ENCODE results near the gene PFN1. TPM values are rescaled to one million over a fixed set of nuclear protein-coding genes. Genes with fewer than 3 reads are reported as not detected.

Gene PFN1
- total and polyA plus RNA-seq, 9 of the 15 experiments (the other 6 are each of a cell fraction or from before 2014, with no cell fraction given) = 60.5 to 1,479 (median 456) TPM

DNA sequence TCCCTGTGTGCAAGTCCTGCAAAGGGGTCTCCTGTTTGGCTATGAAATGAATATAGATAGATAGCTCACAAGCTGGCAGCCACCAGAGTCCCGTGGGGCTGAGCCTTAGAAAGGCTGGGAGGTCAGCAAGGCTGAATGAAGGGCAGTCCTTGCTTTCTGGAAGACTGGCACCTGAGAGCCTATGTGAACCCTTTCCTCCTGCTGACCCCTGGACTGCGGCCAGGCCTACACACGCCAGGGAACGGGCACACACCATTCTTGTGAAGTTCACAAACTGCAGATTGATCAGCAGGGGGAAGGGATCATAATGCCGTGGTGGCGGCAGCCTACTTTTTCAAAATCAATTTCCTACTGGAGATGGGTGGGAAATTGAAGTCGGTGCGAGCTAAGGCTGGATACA lies 50.0 kb downstream of the PFN1 start:
- Histone ChIP-seq H3K9me1 (ENCODE audit: control insufficient read depth, insufficient read depth, low read length) (peaks cover 1% of the 10 kb centered on the region), H3K4me3 (no peak overlapping the region), H2AFZ (ENCODE audit: low read depth, low read length) (no peak overlapping the region), H4K20me1 (replicated peaks; ENCODE audit: control insufficient read depth, insufficient read depth, low read length) (no peaks in the 10 kb centered on the region), H3K79me2 (ENCODE audit: control insufficient read depth, insufficient read depth, low read length) (no peaks in the 10 kb centered on the region), H3K4me2 (ENCODE audit: insufficient read depth, low read length) (no peak overlapping the region), H3K27me3 (ENCODE audit: control insufficient read depth in 2 of 2, insufficient read depth in 2 of 2, low read length in 2 of 2) (no peaks in the 10 kb centered on the region), H3K27ac (ENCODE audit: extremely low read depth, low read depth, low read length) (no peak overlapping the region), H3K9ac (ENCODE audit: insufficient read depth in 1 of 2, low read depth in 2 of 2, low read length in 2 of 2) (no peak overlapping the region), H3K36me3 (ENCODE audit: control insufficient read depth, insufficient read depth, low read length) (peaks cover 33% of the 10 kb centered on the region; the same call in 2 of the 3 replicates), H3K4me1 (replicated peaks in 1 of 2; ENCODE audit: control insufficient read depth in 2 of 2, insufficient read depth in 2 of 2, low read length in 2 of 2) (peaks cover 12 to 33% of the 10 kb centered on the region in 2 experiments), H3K9me3 (replicated peaks; ENCODE audit: control insufficient read depth, insufficient read depth, low read depth, low read length) (no peaks in the 10 kb centered on the region)
- intact Hi-C loops (cut with micrococcal nuclease) (no loop called here), in situ Hi-C loops (cut with MboI) (no loop called here)
- ATAC-seq (no peak), DNase-seq (ENCODE audit: extremely low read depth in 1 of 4, low spot score in 3 of 4) (no peak), FAIRE-seq (no peak)
- BruUV-seq (replicated peaks) = no TSS peak
- TF ChIP-seq MIER1 (IDR thresholded peaks at IDR 0.05; ENCODE audit: low read depth) = no peak
- ChIA-PET POLR2A (no interaction called here), CTCF (ENCODE audit: low intra/inter-chr PET ratio) (no interaction called here)
- 93% methylated on average over 6 of the region's 8 CpGs for WGBS (ENCODE audit: insufficient coverage, low coverage, missing lambda C conversion rate)

DNA sequence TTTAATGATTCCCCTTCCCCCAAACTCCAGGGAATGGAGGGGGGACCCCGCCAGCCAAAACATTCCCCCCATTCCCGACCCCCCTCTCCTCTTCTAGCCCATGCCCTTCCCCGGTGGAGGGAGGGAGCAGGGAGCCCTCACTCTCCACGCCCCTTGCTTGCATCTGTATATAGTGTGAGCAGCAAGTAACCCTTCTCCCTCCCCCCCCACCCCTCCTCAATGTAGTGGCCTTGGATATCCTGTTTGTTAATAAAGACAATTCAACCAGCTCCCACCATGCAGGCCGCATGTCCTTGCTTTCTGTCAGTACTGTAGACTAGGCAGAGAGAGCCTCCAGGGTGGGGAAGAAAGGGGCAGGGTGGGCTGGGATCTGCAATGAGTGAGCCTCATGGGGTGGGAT lies 50.5 kb downstream of the PFN1 start:
- Histone ChIP-seq H3K4me1 (replicated peaks in 1 of 2; ENCODE audit: control insufficient read depth in 2 of 2, insufficient read depth in 2 of 2, low read length in 2 of 2) (peaks cover 7 to 28% of the 10 kb centered on the region in 2 experiments; a peak in 4 of 5 replicates), H3K9ac (ENCODE audit: insufficient read depth in 1 of 2, low read depth in 2 of 2, low read length in 2 of 2) (no peak overlapping the region), H3K4me2 (ENCODE audit: insufficient read depth, low read length) (no peak overlapping the region), H3K9me3 (replicated peaks; ENCODE audit: control insufficient read depth, insufficient read depth, low read depth, low read length) (no peaks in the 10 kb centered on the region), H3K27me3 (ENCODE audit: control insufficient read depth in 2 of 2, insufficient read depth in 2 of 2, low read length in 2 of 2) (no peaks in the 10 kb centered on the region), H2AFZ (ENCODE audit: low read depth, low read length) (no peak overlapping the region), H3K27ac (ENCODE audit: extremely low read depth, low read depth, low read length) (no peak overlapping the region), H3K4me3 (no peak overlapping the region), H3K36me3 (ENCODE audit: control insufficient read depth, insufficient read depth, low read length) (peaks cover 39% of the 10 kb centered on the region; the same call in 2 of the 3 replicates), H3K9me1 (ENCODE audit: control insufficient read depth, insufficient read depth, low read length) (no peaks in the 10 kb centered on the region), H4K20me1 (replicated peaks; ENCODE audit: control insufficient read depth, insufficient read depth, low read length) (no peaks in the 10 kb centered on the region), H3K79me2 (ENCODE audit: control insufficient read depth, insufficient read depth, low read length) (no peaks in the 10 kb centered on the region)
- ATAC-seq (no peak), DNase-seq (ENCODE audit: extremely low read depth in 1 of 4, low spot score in 3 of 4) (no peak), FAIRE-seq (no peak)
- ChIA-PET POLR2A (no interaction called here), CTCF (ENCODE audit: low intra/inter-chr PET ratio) (no interaction called here)
- no TSS peak for BruUV-seq (replicated peaks)
- 68% methylated on average over 3 of the region's 5 CpGs for WGBS (ENCODE audit: insufficient coverage, low coverage, missing lambda C conversion rate)
- intact Hi-C loops (cut with micrococcal nuclease) (no loop called here), in situ Hi-C loops (cut with MboI) (no loop called here)
- TF ChIP-seq NFIC (IDR thresholded peaks at IDR 0.05) (no peak), SRSF3 (IDR thresholded peaks at IDR 0.05; ENCODE audit: insufficient read depth, low read length) (no peak), GATAD2A (IDR thresholded peaks at IDR 0.05) (no peak), DNMT1 (IDR thresholded peaks at IDR 0.05) (no peak), ZNF263 (CRISPR knock-in tag; IDR thresholded peaks at IDR 0.05; ENCODE audit: borderline replicate concordance) (no peak), ZNF146 (CRISPR knock-in tag; IDR thresholded peaks at IDR 0.05; ENCODE audit: unreplicated experiment) (no peak), ZNF76 (CRISPR knock-in tag; IDR thresholded peaks at IDR 0.05; ENCODE audit: borderline replicate concordance) (no peak), CCAR2 (IDR thresholded peaks at IDR 0.05; ENCODE audit: low read depth, low read length) (no peak), PCBP2 (IDR thresholded peaks at IDR 0.05; ENCODE audit: low read depth, low read length, poor library complexity, severe bottlenecking) (no peak)
- TF ChIP-seq, protein P1, sequence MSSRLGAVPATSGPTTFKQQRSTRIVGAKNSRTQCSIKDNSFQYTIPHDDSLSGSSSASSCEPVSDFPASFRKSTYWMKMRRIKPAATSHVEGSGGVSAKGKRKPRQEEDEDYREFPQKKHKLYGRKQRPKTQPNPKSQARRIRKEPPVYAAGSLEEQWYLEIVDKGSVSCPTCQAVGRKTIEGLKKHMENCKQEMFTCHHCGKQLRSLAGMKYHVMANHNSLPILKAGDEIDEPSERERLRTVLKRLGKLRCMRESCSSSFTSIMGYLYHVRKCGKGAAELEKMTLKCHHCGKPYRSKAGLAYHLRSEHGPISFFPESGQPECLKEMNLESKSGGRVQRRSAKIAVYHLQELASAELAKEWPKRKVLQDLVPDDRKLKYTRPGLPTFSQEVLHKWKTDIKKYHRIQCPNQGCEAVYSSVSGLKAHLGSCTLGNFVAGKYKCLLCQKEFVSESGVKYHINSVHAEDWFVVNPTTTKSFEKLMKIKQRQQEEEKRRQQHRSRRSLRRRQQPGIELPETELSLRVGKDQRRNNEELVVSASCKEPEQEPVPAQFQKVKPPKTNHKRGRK (tag; IDR thresholded peaks at IDR 0.05) = no peak
- TF ChIP-seq, protein P2, sequence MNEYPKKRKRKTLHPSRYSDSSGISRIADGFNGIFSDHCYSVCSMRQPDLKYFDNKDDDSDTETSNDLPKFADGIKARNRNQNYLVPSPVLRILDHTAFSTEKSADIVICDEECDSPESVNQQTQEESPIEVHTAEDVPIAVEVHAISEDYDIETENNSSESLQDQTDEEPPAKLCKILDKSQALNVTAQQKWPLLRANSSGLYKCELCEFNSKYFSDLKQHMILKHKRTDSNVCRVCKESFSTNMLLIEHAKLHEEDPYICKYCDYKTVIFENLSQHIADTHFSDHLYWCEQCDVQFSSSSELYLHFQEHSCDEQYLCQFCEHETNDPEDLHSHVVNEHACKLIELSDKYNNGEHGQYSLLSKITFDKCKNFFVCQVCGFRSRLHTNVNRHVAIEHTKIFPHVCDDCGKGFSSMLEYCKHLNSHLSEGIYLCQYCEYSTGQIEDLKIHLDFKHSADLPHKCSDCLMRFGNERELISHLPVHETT (CRISPR knock-in tag; conservative IDR thresholded peaks at IDR 0.05 in 1 of 2, IDR thresholded peaks at IDR 0.05 in 1 of 2) = no peak
